Endothelial cell of umbilical vein (primary cell): Measurements from ENCODE around the gene RIMBP2.

ENCODE experiments used
- CTCF ChIP-seq, 2 donors: IDR thresholded peaks; 1 replicate in 1 of 2; 2 replicates in 1 of 2; pipeline ENCODE4 v1.5.1; 2011; ENCODE audit warnings: low read length in 2 of 2, mild to moderate bottlenecking in 2 of 2, moderate library complexity in 2 of 2, control low read depth in 1 of 2, inconsistent platforms in 1 of 2, low read depth in 1 of 2; ENCODE audit not compliant: insufficient read depth in 1 of 2; ENCODE audit errors: extremely low read depth in 1 of 2
- EZH2 ChIP-seq: IDR thresholded peaks from 2 replicates; pipeline ENCODE4 v1.6.1; 2012; ENCODE audit warnings: borderline replicate concordance, low read depth, mild to moderate bottlenecking, moderate library complexity, low read length, inconsistent platforms; ENCODE audit not compliant: severe bottlenecking
- FOS ChIP-seq: IDR thresholded peaks from 2 replicates; pipeline ENCODE4 v1.6.1; 2011; ENCODE audit warnings: mild to moderate bottlenecking, low read length, moderate library complexity, borderline replicate concordance; ENCODE audit not compliant: insufficient read depth
- GATA2 ChIP-seq: IDR thresholded peaks from 2 replicates; pipeline ENCODE4 v1.7.0; 2011; ENCODE audit warnings: low read depth, mild to moderate bottlenecking, moderate library complexity, mixed read lengths, low read length; ENCODE audit not compliant: insufficient read length, insufficient read depth
- JUN ChIP-seq: IDR thresholded peaks from 2 replicates; pipeline ENCODE4 v1.6.1; 2011; ENCODE audit warnings: borderline replicate concordance, low read depth; ENCODE audit not compliant: insufficient read length, insufficient read depth
- MYC ChIP-seq: IDR thresholded peaks from one replicate; pipeline ENCODE4 v1.6.1; 2011; ENCODE audit warnings: mild to moderate bottlenecking, low read depth, low read length
- POLR2A ChIP-seq: IDR thresholded peaks from 2 replicates; pipeline ENCODE4 v1.6.1; 2012; ENCODE audit warnings: low read depth, mild to moderate bottlenecking, control low read depth, low read length
- POLR2AphosphoS5 ChIP-seq: IDR thresholded peaks from 2 replicates; pipeline ENCODE4 v1.6.1; 2012; ENCODE audit warnings: low read depth, mild to moderate bottlenecking, control low read depth, low read length, moderate library complexity; ENCODE audit not compliant: insufficient read depth
- TF ChIP-seq, protein P1 (sequence below): IDR thresholded peaks from 2 replicates; pipeline ENCODE4 v1.6.1; 2011; ENCODE audit not compliant: insufficient read depth, insufficient read length

GRCh38 chr12:130429656-130430505 is 286.2 kb downstream of the RIMBP2 start:
- TF ChIP-seq MYC (no peak), FOS (no peak), CTCF (IDR thresholded peaks at IDR 0.05; ENCODE audit: extremely low read depth in 1 of 2, insufficient read depth in 1 of 2, low read depth in 1 of 2, low read length in 2 of 2) (no peak), POLR2A (no peak), POLR2AphosphoS5 (no peak), EZH2 (no peak), JUN (no peak), GATA2 (no peak)
- TF ChIP-seq, protein P1, sequence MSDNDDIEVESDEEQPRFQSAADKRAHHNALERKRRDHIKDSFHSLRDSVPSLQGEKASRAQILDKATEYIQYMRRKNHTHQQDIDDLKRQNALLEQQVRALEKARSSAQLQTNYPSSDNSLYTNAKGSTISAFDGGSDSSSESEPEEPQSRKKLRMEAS, result no peak
